Superior temporal gyrus (tissue), 1 donor: Measurements from ENCODE around the gene HAUS1.

ENCODE experiments used
- DNase-seq: peaks from one replicate; pipeline ENCODE4 v3.0.0-alpha.2; 2016; ENCODE audit errors: extremely low spot score

HAUS1 gene, protein sequence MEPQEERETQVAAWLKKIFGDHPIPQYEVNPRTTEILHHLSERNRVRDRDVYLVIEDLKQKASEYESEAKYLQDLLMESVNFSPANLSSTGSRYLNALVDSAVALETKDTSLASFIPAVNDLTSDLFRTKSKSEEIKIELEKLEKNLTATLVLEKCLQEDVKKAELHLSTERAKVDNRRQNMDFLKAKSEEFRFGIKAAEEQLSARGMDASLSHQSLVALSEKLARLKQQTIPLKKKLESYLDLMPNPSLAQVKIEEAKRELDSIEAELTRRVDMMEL

DNA sequence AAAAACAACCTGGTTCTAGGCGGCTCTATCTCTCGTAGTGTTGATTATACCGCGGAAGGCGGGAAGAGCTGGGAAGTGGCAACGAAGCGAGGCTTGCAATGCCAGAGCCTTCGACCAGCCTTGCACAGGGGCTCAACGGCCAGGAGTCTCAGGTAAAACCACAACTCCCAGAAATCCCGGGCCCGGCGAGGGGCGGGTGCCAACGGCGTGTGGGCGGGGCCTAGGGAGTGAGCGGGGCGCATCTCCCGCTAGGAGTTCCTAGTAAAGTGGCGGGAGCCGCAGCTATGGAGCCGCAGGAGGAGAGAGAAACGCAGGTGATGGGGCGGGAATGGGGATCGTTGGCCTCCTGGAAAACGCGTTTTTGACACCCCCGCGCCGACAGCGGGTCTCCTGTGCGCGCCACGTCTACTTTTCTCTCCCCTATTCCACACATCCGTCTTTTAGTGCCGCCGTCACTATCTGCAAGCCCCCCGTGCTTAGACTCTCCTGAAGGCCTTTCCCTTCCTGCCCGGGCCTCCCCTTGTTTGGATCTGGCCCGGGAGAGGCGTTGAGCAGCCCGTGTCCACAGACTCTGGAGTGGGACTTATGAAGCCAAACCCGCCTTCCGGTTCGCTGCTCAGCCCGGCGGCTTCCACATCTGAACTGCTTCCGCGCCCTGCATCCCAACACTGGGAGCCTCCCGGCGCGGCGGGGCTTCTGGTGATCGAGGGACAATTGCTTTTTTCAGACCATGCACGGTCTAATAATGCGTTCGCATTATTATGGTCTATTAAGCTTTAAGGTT, at the start of gene HAUS1:
HAUS1 (plus strand) TSS at position 258 of the 784 bp plus-strand sequence; CDS start at position 285, 27 bp downstream.
- peak; percentile 95 for DNase-seq

DNA sequence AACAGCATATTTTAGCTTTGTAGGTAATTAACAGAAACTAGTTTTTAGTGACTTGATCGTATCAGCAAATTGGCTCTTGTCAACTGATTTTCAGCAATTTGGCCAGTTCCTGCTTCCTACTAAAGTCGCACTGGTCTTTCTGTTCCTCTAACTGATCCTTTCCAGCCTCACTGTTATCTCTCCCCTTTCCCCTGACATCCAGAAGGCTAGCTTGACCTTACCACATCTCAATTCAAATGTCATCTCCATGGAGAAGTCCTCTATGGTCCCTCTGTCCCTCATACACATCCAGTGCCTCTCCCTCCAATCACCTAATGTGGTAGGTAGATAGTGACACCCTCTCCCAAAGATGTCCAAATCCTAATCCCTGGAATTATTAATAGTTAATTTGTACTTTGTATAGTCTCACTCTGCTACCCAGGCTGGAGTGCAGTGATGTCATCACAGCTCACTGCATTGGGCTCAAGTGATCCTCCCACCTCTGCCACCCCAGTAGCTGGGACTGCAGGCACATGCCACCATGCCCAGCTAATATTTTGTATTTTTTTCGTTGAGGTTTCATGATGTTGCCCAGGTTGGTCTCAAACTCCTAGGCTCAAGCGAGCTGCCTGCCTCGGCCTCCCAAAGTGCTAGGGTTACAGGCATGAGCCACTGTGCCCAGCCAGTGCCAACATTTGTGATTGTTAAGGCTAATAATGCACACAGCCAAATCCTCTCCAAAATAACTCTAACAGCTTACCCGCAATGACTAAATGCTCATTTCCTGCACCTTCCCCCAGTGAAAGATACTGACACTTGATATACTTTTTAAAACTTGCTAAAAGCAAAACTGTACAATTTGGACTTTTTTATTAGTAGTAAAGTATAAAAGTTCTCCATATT, 49.0 kb upstream of the HAUS1 start:
- DNase-seq = no peak

DNA sequence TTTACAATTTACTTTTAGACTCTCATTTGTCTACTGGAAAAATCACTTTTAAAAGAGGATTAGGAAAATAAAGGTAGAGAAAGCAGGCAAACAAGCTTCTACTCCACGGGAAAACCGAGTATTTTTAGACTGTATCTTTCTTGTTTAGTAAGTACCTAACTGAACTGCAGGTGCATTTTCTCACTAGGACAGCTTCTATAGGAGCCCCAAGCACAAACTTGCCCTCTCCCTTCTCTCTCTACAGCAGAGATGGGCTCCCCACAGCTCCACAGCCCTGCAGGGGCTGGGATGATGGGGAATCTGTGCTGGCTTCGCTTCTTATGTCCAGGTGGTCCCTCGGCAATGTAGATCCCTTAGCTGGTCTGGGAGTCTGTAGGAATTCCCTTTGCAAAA, 48.4 kb upstream of the HAUS1 start:
- no peak for DNase-seq

DNA sequence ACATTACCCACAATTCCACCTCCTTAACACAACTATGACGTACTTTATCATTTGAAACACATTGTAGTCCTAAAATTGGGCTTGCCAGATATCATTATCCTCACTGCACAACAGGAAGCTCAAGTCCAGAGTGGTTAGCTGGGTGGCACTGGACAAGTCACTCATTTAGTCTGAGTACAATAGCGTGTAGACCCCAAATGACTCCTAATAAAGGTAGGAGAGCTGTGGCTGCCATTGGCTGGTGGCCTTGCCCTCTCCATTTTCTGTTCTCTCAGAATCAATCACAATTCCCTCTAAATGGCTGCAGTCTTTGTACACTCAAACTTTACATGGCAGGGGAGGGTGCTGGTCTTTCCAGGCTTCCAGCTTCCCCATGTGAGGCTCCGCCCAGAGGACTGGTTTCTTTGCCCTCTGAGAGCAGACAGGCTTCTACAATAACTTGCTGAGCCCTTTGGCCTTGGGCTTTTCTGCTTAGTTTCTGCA, 43.8 kb upstream of the HAUS1 start:
- DNase-seq = no peak

DNA sequence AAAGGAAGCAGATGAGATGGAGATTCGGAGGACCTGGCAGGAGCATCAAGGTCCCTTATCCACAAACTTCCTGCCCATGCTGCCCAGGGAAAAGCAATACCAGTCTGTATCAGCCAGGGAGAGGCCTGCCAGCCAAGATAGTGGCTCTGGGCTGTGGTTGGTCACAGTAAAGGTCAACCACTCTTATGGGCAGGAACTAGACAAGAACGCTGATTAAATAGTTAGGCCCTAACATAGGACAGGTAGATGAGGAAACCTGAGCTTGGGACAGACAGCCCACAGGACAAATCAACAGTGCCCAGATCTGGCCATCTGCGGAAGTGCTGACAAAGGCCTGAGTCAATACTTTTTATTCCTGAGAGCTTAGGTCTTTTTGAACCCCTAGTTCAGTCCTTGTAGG, 42.8 kb upstream of the HAUS1 start:
- DNase-seq = no peak

DNA sequence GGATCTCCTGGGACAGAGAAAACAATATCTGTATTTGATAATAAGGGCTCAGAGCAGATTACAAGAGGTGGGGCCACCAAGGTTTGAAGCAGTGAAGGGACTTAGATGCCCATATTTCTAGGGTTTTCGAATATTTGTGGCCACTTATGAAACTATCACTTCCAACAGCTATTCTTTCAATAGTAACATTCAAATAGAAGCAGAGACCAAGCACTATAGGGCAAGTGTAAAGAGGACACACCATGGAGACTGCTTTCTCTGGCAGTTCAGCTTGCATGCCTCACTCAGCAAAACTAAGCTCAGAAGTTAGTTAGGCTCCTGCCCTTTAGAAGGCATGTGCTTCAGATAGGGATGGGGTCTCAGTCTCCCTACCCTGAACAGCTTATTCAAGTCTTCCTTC, 42.4 kb upstream of the HAUS1 start:
- DNase-seq = no peak

DNA sequence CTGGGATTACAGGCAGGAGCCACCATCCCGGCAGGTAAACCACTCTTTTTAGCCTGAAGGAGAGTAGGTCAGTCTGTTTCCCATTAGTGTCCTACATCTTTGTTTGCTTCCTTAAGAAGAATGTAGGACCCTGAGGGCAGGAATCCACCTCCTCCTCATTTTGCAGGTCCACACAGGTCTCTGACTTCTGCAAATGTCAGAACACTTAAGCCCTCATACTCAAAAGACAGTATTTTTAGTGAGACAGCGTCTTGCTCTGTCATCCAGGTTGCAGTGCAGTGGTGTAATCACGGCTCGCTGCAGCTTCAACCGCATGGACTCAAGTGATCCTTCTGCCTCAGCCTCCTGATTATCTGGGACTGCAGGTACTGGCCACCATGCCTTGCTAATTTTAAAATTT, 41.4 kb upstream of the HAUS1 start:
- DNase-seq = no peak

DNA sequence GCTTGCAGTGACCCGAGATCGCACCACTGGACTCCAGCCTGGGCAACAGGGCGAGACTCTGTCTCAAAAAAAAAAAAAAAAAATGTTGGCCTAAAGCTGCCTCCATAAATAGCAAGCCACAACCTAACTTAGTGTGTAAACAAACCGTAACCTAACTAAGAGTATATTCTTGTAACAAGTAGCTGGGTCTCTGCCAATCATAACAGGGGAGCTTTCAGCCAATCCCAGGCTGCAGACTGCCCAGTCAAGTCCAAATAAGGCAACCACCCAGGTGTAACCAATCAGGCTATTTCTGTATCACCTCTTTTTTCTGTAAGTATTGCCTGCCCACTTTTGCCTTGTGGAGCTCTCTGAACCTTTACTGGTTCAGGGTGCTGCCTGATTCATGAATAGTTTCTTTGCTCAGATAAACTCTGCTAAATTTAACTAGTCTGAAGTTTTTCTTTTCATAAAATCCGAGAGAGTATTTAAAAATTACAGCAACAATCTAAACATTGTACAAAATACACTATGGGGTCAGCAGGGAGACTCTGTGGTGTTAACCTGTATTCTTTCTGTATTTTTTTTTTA, 36.7 kb upstream of the HAUS1 start:
- no peak for DNase-seq

DNA sequence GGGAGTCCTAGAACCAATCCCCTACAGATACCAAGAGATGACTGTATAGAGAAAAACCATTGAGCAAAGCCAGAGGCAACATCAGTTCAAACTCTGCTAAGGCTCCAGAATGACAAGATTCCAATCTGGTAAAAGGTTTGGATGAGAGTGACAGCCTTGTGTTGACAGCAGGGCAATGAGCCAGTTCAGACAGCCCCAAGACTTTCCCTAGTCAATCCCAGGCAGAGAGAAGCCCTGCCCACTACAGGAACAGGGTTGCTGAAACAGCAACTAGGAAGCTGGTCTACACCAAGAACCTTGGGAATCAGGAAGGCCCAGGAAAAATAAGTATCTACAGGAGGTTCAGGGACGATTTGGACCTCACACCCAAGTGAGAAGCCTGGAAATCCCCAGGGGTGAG, 35.4 kb upstream of the HAUS1 start:
- no peak for DNase-seq

DNA sequence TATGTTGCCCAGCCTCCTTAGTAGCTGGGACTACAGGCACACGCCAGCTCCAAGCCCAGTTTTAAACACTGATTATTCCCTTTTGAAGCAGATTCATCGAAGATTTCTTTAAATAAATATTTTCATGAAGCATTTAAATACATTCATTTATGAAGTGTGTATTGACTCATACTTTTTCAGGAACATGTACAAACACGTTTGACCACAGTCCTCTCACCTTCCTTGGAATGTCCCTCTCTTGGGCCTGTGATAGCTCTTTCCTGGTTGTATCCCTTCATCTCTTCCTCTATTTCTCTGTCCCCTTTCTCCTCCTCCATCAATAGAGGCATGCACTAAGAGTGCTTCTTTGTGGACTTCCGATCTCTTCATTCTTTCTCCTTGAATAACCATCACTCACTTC, 34.7 kb upstream of the HAUS1 start:
- no peak for DNase-seq

DNA sequence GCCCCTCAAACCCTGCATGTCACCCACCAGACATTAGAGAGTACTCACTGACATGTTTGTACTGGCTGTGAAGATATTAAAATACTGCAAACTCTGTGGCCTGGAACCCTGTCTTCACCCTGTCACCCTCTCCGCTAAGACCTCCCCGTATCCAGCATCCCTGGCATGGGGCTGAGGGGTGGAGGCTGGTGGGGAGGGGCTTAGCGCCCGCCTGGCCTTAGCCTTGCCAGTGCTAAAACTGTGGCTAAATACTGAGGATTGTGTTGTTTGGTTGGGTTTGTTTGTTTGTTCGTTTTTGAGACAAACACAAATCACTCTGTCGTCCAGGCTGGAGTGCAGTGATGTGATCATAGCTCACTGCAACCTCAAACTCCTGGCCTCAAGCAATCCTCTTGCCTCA, 34.0 kb upstream of the HAUS1 start:
- no peak for DNase-seq

DNA sequence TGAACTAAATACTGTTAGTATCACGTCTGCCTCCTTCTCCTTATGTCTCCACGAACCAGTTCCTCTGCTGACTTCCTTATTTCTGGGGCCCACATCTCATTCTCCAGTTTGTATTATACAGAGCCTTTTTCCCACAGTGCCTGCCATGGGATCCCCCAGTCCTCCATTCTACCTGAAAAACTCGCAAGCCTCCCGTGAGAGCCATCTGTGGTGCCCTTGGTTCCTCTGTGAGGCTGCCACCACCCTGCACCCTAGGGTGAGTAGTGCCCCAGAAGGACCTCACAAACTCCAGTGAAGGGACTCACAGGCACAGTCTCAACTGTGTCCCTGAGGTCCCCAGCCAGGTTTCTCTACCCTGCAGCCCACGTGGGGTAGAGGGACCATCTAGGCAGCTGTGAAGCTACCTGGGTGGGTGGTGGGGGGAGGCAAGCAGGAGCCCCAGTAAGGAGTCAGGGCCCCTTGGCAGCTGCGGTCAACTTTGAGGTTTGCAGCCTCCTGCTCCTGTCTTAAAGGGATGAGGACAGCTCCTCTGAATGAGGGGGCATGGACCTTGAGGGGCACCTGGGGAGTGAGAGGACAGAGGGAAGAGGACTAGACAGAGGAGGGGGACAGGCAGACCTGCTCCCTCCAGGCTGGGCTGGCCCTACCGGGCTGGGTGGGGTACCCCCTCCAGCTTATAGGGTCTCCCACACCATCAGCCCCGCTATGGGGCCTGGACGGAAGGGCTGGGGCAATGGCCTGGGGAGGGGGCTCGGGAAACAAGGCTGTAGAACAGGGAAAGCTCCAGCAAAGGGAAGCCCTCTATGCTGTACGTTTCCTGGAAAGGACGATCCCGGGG, 33.2 kb upstream of the HAUS1 start:
- DNase-seq = no peak

DNA sequence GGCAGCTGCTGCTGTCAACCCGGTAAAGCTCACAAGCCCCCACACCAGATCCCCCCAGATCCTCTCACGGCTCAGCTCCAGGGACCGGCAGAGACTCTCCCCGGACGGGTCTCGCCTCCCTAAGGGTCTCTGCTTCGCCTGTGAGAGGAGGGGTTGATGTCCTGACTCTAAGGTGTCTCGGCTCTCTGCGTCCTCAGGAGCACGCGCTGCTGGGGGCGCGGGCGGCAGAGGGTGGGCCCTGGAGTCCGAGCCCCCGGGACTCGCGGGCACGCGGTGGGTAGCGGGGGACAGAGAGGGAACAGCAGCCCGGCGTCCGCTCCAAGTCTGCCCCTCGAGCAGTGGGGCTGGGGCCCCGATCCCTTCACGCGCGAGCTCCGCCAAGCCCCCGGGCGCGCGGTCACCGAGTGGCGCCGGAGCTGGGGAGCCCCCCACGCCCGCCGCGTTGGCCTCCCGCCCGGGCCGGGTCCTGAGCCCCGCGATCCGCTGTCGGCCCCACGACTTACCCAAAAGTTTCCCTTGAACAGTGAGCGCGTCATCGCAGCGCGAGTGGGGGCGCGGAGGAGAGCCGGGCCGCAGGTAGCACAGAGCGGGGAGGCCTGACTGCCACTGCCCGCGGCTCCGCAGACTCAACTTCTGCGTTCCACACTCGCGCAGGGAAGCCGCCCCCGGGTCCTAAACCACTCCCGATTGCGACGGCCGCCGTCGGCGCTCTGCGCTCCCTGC, 32.4 kb upstream of the HAUS1 start, which contains the start of gene PSTPIP2:
PSTPIP2 (minus strand) TSS at position 608 of the 723 bp plus-strand sequence; CDS start at position 536, 72 bp downstream.
- no peak for DNase-seq

DNA sequence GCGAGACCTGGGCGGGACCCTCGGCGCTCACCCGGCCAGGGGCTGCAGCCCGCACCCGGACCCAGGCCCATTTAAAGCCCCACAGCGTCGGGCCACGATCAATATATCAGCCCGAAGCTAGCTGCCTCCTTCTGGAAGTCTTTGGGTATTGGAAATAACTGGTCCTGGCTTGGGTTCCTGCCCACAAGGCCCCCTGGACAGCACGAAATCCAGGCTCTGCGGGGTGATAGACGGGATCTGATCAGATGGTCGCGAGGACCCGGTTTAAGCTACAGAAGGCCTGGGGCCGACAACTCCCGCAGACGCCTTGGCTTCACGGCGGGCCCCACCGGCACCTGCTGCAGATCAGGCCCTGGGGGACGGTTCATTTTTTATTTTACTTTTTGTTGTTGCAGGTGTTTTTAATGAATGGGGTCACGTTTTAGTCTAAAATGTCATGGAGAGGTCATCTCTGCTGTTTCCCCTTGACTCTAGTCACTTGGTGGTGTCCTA, 31.8 kb upstream of the HAUS1 start:
- no peak for DNase-seq

DNA sequence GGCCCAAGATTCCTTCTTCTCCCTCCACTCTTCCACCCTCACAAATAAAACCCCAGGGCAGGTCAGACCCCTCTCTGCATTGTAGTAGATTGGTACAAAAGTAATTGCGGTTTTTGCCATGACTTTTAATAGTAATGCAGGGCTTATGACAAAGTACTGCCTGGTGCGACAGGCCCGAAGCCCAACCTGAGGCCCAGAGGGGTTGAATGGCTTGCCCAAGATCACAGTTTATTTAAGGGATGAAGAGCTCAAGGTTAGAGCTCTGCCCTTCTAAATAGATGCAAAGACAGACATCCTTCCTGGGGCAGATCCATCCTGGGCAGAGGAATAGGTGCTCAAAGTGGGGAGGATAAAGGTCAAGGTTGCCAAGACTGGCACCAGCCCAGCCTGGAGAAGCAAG, 31.2 kb upstream of the HAUS1 start:
- no peak for DNase-seq

DNA sequence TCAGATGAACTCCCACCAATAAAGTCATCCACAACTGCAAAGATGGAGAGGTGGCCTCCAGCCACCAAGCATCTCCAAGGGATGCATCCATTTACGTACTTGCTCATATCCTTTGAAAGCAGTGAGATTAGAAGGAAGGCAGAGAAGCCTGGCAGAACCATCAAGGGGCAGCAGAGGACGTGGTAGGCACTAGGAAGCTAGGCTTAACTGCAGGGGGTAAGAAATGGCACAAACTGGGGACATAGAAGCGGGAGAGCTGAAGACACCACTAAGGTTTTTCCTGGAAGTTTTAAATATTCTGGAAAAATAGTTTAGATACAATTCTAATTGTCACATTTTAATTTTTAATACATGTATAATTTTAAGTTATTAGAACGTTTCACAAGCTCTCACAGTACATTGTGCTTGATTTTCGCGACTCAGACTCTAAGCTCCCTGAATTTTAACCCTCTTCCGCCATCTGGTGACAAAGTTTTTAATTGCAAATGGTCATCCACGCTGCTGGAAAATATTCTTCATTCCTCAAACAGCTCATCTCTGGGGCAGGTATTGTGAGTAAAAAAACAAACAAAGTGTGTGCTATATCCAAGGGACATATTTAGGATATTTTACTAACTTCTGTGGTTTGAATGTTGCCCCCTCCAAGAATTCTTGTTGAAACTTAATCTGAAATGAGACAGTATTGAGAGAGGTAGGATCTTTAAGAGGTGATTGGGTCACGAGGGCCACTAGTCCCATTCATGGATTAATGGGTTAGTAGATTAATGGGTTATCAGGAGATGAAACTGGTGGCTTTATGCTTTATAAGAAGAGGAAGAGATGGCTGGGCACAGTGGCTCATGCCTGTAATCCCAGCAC, 30.5 kb upstream of the HAUS1 start:
- peak; percentile 89 for DNase-seq

DNA sequence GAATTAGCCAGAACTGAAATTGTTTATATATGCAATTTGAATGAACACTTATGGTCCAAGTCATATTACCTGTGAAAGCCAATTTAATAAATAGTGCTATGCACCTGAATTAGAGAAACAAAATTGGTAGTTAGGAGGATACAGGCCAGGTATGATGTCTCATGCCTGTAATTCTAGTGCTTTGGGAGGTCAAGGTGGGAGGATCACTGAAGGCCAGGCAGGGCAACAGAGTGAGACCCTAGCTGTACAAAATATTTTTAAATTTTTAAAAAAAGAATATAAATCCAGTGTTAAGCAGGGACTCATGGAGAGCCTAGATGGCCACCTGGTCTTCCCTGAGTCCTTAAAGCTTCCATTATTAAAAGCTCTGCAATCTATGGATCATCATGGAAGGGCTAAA, 24.8 kb upstream of the HAUS1 start:
- no peak for DNase-seq

DNA sequence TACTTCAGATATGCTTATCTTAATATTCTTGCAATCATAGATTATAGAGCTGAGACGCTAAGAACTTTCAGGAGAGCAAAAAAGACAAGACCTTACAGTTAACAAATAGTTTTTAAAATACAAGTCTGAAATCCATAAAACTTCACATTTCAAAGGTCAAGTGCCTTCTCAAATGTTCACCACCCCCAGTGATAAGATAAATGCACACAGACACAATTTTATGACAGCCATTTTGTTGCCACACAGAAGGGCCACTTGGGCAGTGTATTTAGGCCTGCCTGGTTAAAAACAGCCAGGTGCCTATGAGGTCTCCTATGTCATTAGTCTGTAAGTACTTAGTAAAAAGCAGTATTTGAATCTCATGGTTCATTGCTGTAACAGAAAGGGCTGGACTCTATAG, 24.0 kb upstream of the HAUS1 start:
- no peak for DNase-seq

DNA sequence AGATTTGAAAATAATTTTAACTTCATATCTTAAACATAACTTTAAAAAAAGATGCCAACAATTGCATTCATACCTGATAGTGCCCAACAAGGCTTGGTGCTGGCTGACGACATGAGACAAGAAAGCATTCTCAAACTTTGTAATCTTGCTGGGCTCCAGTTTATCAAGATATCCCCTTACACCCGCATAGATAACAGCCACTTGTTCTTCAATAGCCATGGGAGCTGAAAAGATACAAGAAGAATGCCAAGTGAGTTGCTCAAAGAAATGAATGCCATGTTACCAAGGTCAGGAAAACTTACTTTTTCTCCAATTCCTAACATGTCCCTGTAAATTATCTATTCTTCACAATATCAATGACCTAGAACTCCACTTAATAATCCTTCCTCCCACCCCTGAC, 19.8 kb upstream of the HAUS1 start:
- no peak for DNase-seq
